WTC11 (cell line): ENCODE measurements around the gene PLCL2. TPM values are rescaled to one million over a fixed set of nuclear protein-coding genes. Genes with fewer than 3 reads are reported as not detected.

ENCODE experiments used
- ATAC-seq: fragments of 200-7000 bp; cut with Tn5 transposase; 2 replicates; pipeline ENCODE4 v1.10.0; 2021; ENCODE audit warnings: mild to moderate bottlenecking, moderate library complexity
- CTCF ChIA-PET: fragments of 300-600 bp; sonication (Branson Sonifier 250); formaldehyde crosslinking; loops from one replicate; lab custom pipeline; 2021; ENCODE audit warnings: antibody characterized with exemption; lab: Charles Lee
- POLR2A ChIA-PET: fragments of 350-600 bp; sonication (Branson Sonifier 250); formaldehyde crosslinking; loops from one replicate; lab custom pipeline; 2021; ENCODE audit warnings: antibody characterized with exemption; lab: Charles Lee
- DNase-seq: peaks from one replicate; pipeline ENCODE4 v3.0.0; 2021; ENCODE audit warnings: low spot score
- H3K27ac Mint-ChIP-seq: 2 replicates; pipeline ENCODE4 v1.8.0; 2021; ENCODE audit warnings: mixed read lengths
- H3K27me3 Mint-ChIP-seq: 2 replicates; pipeline ENCODE4 v1.8.0; 2021; ENCODE audit warnings: low read depth, mild to moderate bottlenecking, moderate library complexity, mixed read lengths
- H3K36me3 Mint-ChIP-seq: 2 replicates; pipeline ENCODE4 v1.8.0; 2021; ENCODE audit warnings: mixed read lengths
- H3K4me1 Mint-ChIP-seq: 2 replicates; pipeline ENCODE4 v1.8.0; 2022; ENCODE audit warnings: mixed read lengths
- H3K4me3 Mint-ChIP-seq: 2 replicates; pipeline ENCODE4 v1.8.0; 2021; ENCODE audit warnings: mild to moderate bottlenecking, moderate library complexity, mixed read lengths
- H3K9me3 Mint-ChIP-seq: 2 replicates; pipeline ENCODE4 v1.8.0; 2021; ENCODE audit warnings: mixed read lengths
- ATF6 ChIP-seq: sonication (generic); formaldehyde crosslinking; IDR thresholded peaks from 2 replicates; pipeline ENCODE4 v1.8.1; 2023; ENCODE audit warnings: mild to moderate bottlenecking, missing genetic modification reagents
- CBFB ChIP-seq: sonication (generic); formaldehyde crosslinking; IDR thresholded peaks from 2 replicates; pipeline ENCODE4 v1.8.1; 2022; ENCODE audit warnings: mild to moderate bottlenecking, low read depth, missing genetic modification reagents
- E2F1 ChIP-seq: sonication (generic); formaldehyde crosslinking; IDR thresholded peaks from 2 replicates; pipeline ENCODE4 v1.8.0; 2022; ENCODE audit warnings: mild to moderate bottlenecking, missing genetic modification reagents
- E2F4 ChIP-seq: sonication (generic); formaldehyde crosslinking; IDR thresholded peaks from 2 replicates; pipeline ENCODE4 v1.8.1; 2022; ENCODE audit warnings: low read depth, mild to moderate bottlenecking, moderate library complexity, missing genetic modification reagents, borderline replicate concordance
- FOXJ3 ChIP-seq: sonication (generic); formaldehyde crosslinking; IDR thresholded peaks from 2 replicates; pipeline ENCODE4 v1.9.0; 2021; ENCODE audit warnings: missing genetic modification reagents, mild to moderate bottlenecking, borderline replicate concordance
- HMGA2 ChIP-seq: fragments of 250-450 bp; sonication (Bioruptor Pico); IDR thresholded peaks from 2 replicates; pipeline ENCODE4 v1.4.0; 2021; ENCODE audit warnings: mild to moderate bottlenecking, moderate library complexity
- HMGXB4 ChIP-seq: sonication (generic); formaldehyde crosslinking; IDR thresholded peaks from 2 replicates; pipeline ENCODE4 v1.8.1; 2023; ENCODE audit warnings: mild to moderate bottlenecking, moderate library complexity, missing genetic modification reagents
- JUN ChIP-seq: sonication (generic); formaldehyde crosslinking; IDR thresholded peaks from 2 replicates; pipeline ENCODE4 v1.8.0; 2023; ENCODE audit warnings: mild to moderate bottlenecking, missing genetic modification reagents
- MLX ChIP-seq: sonication (generic); formaldehyde crosslinking; IDR thresholded peaks from 2 replicates; pipeline ENCODE4 v1.8.1; 2023; ENCODE audit warnings: mild to moderate bottlenecking, missing genetic modification reagents, moderate library complexity
- NFE2L1 ChIP-seq: sonication (generic); formaldehyde crosslinking; IDR thresholded peaks from 2 replicates; pipeline ENCODE4 v1.8.1; 2023; ENCODE audit warnings: missing genetic modification reagents
- OVOL2 ChIP-seq: fragments of 250-450 bp; sonication (Bioruptor Pico); IDR thresholded peaks from 2 replicates; pipeline ENCODE4 v1.9.0; 2021; ENCODE audit warnings: mild to moderate bottlenecking, borderline replicate concordance
- PREB ChIP-seq: sonication (generic); formaldehyde crosslinking; IDR thresholded peaks from 2 replicates; pipeline ENCODE4 v1.8.1; 2022; ENCODE audit warnings: mild to moderate bottlenecking, missing genetic modification reagents, moderate library complexity, borderline replicate concordance
- PRRX2 ChIP-seq: fragments of 250-450 bp; sonication (Bioruptor Pico); IDR thresholded peaks from 2 replicates; pipeline ENCODE4 v1.8.0; 2021; ENCODE audit warnings: mild to moderate bottlenecking
- RELA ChIP-seq: sonication (generic); formaldehyde crosslinking; IDR thresholded peaks from 2 replicates; pipeline ENCODE4 v1.8.1; 2022; ENCODE audit warnings: missing genetic modification reagents, mild to moderate bottlenecking, borderline replicate concordance
- SMAD3 ChIP-seq: sonication (generic); formaldehyde crosslinking; IDR thresholded peaks from 2 replicates; pipeline ENCODE4 v1.8.0; 2022; ENCODE audit warnings: missing genetic modification reagents, mild to moderate bottlenecking, borderline replicate concordance
- SP1 ChIP-seq: sonication (generic); formaldehyde crosslinking; conservative IDR thresholded peaks from 2 replicates; pipeline ENCODE4 v1.8.1; 2022; ENCODE audit warnings: missing genetic modification reagents
- USF2 ChIP-seq: sonication (generic); formaldehyde crosslinking; IDR thresholded peaks from 2 replicates; pipeline ENCODE4 v1.8.1; 2023; ENCODE audit warnings: mild to moderate bottlenecking, missing genetic modification reagents, moderate library complexity
- ZNF219 ChIP-seq: sonication (generic); formaldehyde crosslinking; IDR thresholded peaks from 2 replicates; pipeline ENCODE4 v1.8.0; 2023; ENCODE audit warnings: missing genetic modification reagents, mild to moderate bottlenecking, borderline replicate concordance
- ZNF317 ChIP-seq: sonication (generic); formaldehyde crosslinking; IDR thresholded peaks from 2 replicates; pipeline ENCODE4 v1.8.1; 2023; ENCODE audit warnings: low read depth, mild to moderate bottlenecking, moderate library complexity, missing genetic modification reagents, borderline replicate concordance
- ZNF532 ChIP-seq: fragments of 250-450 bp; sonication (Bioruptor Pico); IDR thresholded peaks from 2 replicates; pipeline ENCODE4 v1.9.0; 2021; ENCODE audit warnings: mild to moderate bottlenecking, borderline replicate concordance
- ZNF671 ChIP-seq: fragments of 250-450 bp; sonication (Bioruptor Pico); IDR thresholded peaks from 2 replicates; pipeline ENCODE4 v1.8.0; 2021; ENCODE audit warnings: mild to moderate bottlenecking
- ZSCAN18 ChIP-seq: fragments of 250-450 bp; sonication (Bioruptor Pico); IDR thresholded peaks from 2 replicates; pipeline ENCODE4 v2.1.2; 2022; ENCODE audit warnings: mild to moderate bottlenecking, moderate library complexity
- total RNA-seq: library from RNA; stranded (reverse); gene quantifications from 3 replicates; pipeline ENCODE4 v1.2.3, GENCODE V29; 2021

Gene PLCL2
- total RNA-seq, 1 experiment from 2014 or later = 11.8 TPM

GRCh38 chr3:16982460-16982859, 97.7 kb downstream of the PLCL2 start (continued):
- no peak for TF ChIP-seq SMAD3 (CRISPR knock-in tag)
- no peak for TF ChIP-seq PRRX2 (CRISPR knock-in tag)
- no peak for TF ChIP-seq JUN (CRISPR knock-in tag)

- ATAC-seq = no peak
- CTCF ChIA-PET = interaction anchor here (1.4 kb wide), 1 partner anchor 10 kb away, joined by 3 read pairs; no protein-coding TSS in a partner anchor
- H3K36me3 Mint-ChIP-seq = peaks cover 8% of the 10 kb centered on the region
- H3K4me1 Mint-ChIP-seq = no peaks in the 10 kb centered on the region
- peaks cover 30% of the 10 kb centered on the region for H3K27me3 Mint-ChIP-seq
- H3K4me3 Mint-ChIP-seq = no peak overlapping the region
- H3K9me3 Mint-ChIP-seq = peaks cover 5% of the 10 kb centered on the region; the same call in 1 of the 2 replicates
- no peak overlapping the region for H3K27ac Mint-ChIP-seq
- POLR2A ChIA-PET = no interaction called here
- no peak for DNase-seq
- TF ChIP-seq OVOL2 (CRISPR knock-in tag) = no peak
- no peak for TF ChIP-seq RELA
- no peak for TF ChIP-seq ZSCAN18 (CRISPR knock-in tag)
- TF ChIP-seq PREB = no peak
- no peak for TF ChIP-seq HMGXB4
- no peak for TF ChIP-seq ZNF317 (CRISPR knock-in tag)
- no peak for TF ChIP-seq USF2 (CRISPR knock-in tag)
- TF ChIP-seq E2F1 (CRISPR knock-in tag) = no peak
- no peak for TF ChIP-seq ZNF671 (CRISPR knock-in tag)
- no peak for TF ChIP-seq ATF6 (CRISPR knock-in tag)
- TF ChIP-seq CBFB (CRISPR knock-in tag) = no peak
- no peak for TF ChIP-seq FOXJ3
- no peak for TF ChIP-seq SP1
- TF ChIP-seq ZNF532 (CRISPR knock-in tag) = no peak
- no peak for TF ChIP-seq NFE2L1
- TF ChIP-seq E2F4 (CRISPR knock-in tag) = no peak
- TF ChIP-seq ZNF219 (CRISPR knock-in tag) = no peak
- no peak for TF ChIP-seq HMGA2 (CRISPR knock-in tag)
- no peak for TF ChIP-seq MLX (CRISPR knock-in tag)
Observed at GRCh38 chr3:16985608-16986007, 100.9 kb downstream of the PLCL2 start.
